GM06990 (cell line): Measurements from ENCODE around the gene TIMM44.
A peak's percentile ranks its signal among the peaks of the same experiment; 100 is the strongest.

ENCODE experiments used
- DNase-seq: peaks from one replicate; pipeline ENCODE4 v3.0.0-alpha.2; 2011; ENCODE audit not compliant: insufficient read length; ENCODE audit errors: extremely low read depth
- H3K27me3 ChIP-seq: replicated peaks from 2 replicates; pipeline ENCODE4 v1.6.0; 2011; ENCODE audit warnings: low read length; ENCODE audit not compliant: control insufficient read depth, insufficient read depth
- H3K36me3 ChIP-seq: 2 replicates; pipeline ENCODE4 v1.5.1; 2011; ENCODE audit warnings: low read length; ENCODE audit not compliant: control insufficient read depth, insufficient read depth
- H3K4me3 ChIP-seq: replicated peaks from 2 replicates; pipeline ENCODE4 v1.5.1; 2011; ENCODE audit warnings: low read depth, mild to moderate bottlenecking, control low read depth, low read length
- CTCF ChIP-seq: IDR thresholded peaks from 2 replicates; pipeline ENCODE4 v1.5.1; 2011; ENCODE audit warnings: low read length, control low read depth, mild to moderate bottlenecking, inconsistent platforms; ENCODE audit not compliant: insufficient read depth, poor library complexity, severe bottlenecking

Gene TIMM44

GRCh38 chr19:7917267-7918061 is 26.0 kb downstream of the TIMM44 start:
- peaks cover 1% of the 10 kb centered on the region for H3K36me3 ChIP-seq
- peak; percentile 72 for DNase-seq
- TF ChIP-seq CTCF = peak; percentile 61
- peak overlapping the region; percentile 43 for H3K4me3 ChIP-seq
- H3K27me3 ChIP-seq = no peaks in the 10 kb centered on the region; the same call in none of the 2 replicates

- no peak for TF ChIP-seq CTCF
- DNase-seq = no peak
- Histone ChIP-seq H3K4me3 (peak overlapping the region; percentile 43), H3K27me3 (no peaks in the 10 kb centered on the region; the same call in none of the 2 replicates), H3K36me3 (peaks cover 1% of the 10 kb centered on the region)
Observed at GRCh38 chr19:7916955-7917266, 26.6 kb downstream of the TIMM44 start.

GRCh38 chr19:7916103-7916954 is 27.1 kb downstream of the TIMM44 start:
- Histone ChIP-seq H3K4me3 (peak overlapping the region; percentile 53), H3K36me3 (peaks cover 5% of the 10 kb centered on the region), H3K27me3 (no peaks in the 10 kb centered on the region; the same call in none of the 2 replicates)
- DNase-seq = peak; percentile 59
- TF ChIP-seq CTCF = peak; percentile 0

GRCh38 chr19:7915250-7916102 is 28.0 kb downstream of the TIMM44 start:
- Histone ChIP-seq H3K36me3 (peaks cover 7% of the 10 kb centered on the region), H3K4me3 (peak overlapping the region; percentile 53), H3K27me3 (no peaks in the 10 kb centered on the region; the same call in none of the 2 replicates)
- no peak for TF ChIP-seq CTCF
- no peak for DNase-seq

- DNase-seq = peak; percentile 18
- Histone ChIP-seq H3K36me3 (peaks cover 7% of the 10 kb centered on the region), H3K4me3 (no peak within 1 kb of the TSS), H3K27me3 (no peaks in the 10 kb centered on the region; the same call in none of the 2 replicates)
- no peak for TF ChIP-seq CTCF
Observed at GRCh38 chr19:7914598-7915045, 28.8 kb downstream of the TIMM44 start, which contains the start of gene TGFBR3L. Gene TGFBR3L, plus strand, starts transcription at chr19:7914830.
